ENCODE results near the gene PCLO.

The PCLO gene

DNA sequence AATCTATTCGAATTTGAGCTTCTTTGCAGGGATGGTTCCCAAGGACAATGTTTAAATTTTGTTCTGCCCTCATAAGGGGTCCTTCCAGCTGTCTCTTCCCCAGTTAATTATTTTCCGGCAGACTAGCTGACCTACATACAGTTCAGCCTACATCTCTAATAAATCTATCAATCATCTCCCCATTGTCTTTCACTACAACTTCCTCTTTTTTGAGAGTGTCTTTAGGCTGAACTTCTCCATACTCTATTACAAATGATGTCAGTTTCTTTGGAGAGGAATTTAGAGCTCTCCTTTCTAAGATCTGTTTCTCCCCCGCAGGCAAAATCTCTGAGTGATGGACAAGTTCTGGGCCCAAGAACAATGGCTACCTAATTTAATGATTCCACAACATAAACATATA lies 122.2 kb downstream of the PCLO start:
- no peak for DNase-seq

DNA sequence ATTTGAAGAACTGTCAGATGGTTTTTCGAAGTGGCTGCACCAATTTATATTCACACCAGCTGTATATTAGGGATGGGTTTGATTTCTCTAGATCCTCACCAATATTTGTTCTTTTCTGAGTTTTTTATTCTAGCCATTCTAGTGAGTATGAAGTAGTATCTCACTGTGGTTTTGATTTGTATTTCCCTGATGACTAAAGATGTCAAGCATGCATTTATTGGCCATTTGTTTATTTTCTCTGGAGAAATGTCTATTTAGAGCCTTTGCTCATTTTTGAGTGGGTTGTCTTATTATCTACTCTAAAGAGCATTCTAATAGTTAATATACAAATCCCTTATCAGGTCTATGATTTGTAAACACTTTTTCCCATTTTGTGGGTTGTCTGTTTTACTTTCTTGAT lies 123.9 kb downstream of the PCLO start:
- DNase-seq = no peak

- no peak for DNase-seq
These were observed 125.8 kb downstream of the PCLO start for GRCh38 chr7:83036721-83037380.

DNA sequence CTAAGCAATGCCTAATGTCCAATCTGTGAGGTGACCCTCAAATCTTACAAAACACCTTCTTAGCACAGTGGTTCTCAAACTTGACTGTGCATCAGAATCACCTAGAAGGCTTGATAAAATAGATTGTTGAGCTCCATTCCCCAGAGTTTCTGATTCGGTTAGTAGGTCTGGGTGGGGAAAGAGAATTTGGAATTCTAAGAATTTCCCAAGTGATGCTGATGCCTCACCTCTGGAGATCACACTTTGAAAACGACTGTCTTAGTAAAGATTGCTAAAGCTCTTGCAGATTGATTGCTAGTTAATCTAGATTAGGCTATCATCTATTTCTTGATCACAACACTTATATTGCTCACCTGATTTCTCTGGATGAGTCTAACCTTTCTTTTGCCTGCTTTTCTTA lies 126.6 kb downstream of the PCLO start:
- DNase-seq = no peak

DNA sequence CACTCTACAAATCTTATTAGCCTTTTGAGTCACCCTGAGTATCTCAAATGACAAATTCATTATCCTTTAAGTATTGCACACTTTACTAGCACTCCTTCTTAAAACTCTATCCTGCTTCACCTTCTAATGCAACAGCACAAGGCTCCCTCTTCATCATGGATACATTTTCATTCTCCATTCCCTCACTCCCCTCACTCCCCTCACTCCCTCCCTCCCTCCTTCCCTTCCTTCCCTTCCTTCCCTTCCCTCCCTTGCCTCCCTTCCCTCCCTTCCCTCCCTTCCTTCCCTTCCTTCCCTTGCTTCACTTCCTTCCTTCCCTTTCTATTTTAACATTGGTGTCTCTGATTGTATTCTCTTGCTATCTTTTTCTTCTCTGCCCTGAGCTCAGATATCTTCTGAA lies 130.5 kb downstream of the PCLO start:
- DNase-seq = no peak

DNA sequence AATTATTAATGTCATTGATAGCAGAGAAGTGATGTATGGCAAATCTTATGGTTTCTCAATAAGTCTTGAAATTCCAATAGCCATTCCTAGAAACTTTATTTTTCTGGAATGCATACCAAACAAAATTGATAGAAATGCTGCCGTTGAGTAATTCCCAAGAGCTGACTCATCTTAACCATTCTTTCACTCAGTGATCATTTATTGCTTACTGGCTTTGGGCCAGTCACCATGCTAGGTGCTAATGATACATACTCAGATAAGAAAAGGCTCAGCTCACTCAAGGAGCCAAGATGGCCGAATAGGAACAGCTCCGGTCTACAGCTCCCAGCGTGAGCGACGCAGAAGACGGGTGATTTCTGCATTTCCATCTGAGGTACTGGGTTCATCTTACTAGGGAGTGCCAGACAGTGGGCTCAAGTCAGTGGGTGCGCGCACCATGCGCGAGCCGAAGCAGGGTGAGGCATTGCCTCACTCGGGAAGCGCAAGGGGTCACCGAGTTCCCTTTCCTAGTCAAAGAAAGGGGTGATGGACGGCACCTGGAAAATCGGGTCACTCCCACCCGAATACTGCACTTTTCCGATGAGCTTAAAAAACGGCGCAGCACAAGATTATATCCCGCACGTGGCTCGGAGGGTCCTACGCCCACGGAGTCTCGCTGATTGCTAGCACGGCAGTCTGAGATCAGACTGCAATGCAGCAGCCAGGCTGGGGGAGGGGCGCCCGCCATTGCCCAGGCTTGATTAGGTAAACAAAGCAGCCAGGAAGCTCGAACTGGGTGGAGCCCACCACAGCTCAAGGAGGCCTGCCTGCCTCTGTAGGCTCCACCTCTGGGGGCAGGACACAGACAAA lies 138.6 kb downstream of the PCLO start:
- peak; percentile 47 for DNase-seq

DNA sequence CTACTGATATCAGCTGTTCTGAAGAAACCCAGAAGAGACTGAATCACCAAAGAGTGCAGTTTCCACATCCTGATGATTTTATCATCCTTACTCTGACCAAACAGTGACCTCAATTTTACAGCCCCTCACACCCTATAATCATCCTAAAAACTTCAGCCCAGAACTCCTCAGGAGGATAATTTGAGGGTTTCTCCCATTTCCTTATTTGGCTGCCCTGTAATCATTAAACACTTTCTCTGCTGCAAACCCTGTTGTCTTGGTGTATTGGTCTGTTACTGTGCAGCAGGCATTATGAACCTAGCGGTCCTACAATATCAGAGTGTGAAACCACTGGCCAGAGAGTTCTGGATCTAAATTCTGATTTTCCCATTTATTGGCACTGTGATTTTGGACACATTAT lies 141.7 kb downstream of the PCLO start:
- DNase-seq = no peak

DNA sequence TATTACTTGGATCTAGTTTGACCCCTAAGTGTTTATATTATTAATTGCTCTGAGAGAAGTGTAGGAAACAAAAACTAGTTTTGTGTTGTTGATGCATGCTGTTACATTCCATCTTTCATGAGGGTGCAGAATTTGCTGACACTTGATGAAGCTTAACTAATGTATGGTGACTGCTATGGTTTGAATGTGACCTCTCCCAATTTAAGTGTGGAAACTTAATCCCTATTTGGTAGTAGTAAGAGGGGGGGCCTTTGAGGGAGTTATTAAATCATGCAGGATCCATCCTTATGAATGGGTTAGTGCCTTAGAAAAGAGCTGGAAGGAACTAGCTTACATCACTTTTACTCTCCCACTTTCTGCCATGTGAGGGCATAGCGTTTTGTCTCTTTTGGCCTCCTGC lies 142.5 kb downstream of the PCLO start:
- DNase-seq = no peak

- DNase-seq = no peak
These were observed 146.8 kb downstream of the PCLO start for GRCh38 chr7:83015916-83016315.

GRCh38 chr7:83014546-83014945 lies 148.1 kb downstream of the PCLO start:
- no peak for DNase-seq

DNA sequence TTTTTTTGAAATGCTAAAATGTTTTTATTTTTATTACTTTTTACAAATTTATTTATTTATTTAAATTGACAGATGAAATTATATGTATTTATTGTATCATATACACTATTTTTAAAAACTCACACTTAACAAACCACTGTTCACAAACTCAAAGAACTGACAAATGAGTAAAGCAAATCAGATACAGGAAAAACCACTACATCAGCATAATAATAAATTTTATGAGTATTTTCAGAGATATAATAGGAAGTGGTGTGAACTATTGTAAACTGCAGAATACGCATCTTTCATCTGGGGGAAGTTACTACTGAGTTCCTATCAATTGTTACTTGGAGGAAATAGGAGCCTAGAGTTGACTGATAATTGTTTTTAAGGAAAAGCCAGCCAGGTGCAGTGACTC lies 150.7 kb downstream of the PCLO start:
- DNase-seq = no peak

DNA sequence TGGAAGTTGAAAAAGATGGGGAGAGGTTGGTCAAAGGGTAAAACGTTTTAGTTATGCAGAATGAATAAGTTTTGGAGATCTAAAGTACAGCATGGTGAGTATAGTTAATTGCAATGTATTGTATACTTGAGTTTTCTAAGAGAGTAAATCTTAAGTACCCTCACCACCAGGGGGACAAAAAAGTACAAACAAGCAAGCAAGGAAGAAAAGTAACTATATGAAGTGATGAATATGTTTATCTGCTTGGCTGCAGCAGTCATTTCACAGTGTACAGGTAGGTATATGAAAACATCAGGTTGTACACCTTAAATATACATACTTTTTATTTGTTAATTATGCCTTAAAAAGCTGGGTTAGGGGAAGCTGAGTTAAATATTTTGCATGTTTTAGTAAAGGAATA lies 157.3 kb downstream of the PCLO start:
- DNase-seq = no peak

DNA sequence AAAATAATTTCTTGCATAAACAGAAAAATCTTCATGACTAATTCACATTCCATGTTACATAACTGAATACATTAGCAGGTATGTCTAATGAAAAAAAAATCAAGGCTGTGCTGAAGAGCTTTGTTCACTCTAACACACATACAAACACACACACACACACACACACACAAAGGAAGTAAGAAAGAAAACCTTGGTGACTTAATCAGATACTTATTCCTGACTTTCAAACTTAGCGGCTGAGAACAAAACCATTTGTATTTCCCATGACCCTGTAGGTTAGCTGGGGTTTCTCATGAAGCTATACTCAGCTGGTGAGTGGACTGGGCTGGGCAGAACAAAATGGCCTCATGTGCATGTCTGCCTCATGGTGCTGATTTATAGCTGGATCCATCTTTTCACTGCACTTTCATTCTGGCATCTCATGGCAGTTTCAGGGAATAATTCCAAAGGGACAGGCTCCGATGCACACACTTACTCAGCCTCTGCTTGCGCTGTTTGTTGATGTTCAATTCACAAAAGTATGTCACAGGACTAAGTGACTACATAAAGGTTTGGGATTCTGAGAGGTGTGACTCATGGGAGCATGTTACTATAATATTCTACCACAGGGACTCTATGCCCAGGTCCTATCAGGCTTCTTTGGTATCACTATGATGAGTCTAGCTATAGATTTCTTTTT lies 161.2 kb downstream of the PCLO start:
- no peak for DNase-seq

DNA sequence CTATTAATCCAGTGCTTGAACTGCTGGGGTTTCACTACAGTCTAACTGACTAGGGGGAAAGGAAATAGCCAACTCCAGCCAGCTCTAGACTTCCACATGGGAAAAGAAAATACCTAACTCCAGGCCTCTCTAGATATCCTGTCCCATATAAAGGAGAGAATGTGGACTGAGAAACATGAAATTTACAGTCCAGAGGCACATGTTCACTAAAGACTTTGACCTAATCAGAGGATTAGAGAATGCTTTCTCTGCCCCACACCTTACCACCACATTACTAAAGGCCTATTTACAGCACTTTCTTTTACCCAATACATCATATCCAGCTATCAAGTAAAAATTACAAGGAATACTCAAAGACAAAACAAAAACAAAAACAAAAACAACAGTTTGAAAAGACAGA lies 164.2 kb downstream of the PCLO start:
- DNase-seq = no peak

- DNase-seq = no peak
These were observed 177.4 kb downstream of the PCLO start for GRCh38 chr7:82985144-82985802.

GRCh38 chr7:82980130-82980788 lies 182.4 kb downstream of the PCLO start:
- DNase-seq = no peak

DNA sequence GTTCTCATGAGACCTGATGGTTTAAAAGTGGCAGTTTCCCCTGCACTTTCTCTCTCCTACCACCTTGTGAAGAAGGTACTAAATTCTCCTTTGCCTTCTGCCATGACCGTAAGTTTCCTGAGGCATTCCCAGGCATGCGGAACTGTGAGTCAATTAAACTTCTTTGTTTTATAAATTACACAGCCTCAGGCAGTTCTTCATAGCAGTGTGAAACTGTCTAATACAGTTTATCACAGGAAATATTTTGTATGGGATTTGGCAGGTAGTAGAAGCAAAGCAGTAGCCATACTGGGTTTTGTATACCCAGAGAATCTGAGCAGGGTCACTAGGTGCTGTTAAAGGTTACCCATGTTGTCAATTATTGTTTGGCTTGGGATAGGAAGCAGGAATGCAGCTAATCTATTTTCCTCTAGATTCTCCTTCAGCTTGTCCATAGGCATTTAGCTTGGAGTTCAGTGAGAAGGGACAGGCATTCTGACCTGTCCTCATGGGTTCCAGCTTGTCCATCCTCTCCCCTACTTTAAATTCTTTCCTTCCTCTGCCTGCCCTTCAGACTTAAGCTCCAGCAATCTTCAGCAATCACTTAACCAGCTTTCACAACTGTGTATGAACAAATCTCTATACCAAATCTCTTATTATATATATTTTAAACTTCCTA lies 186.7 kb downstream of the PCLO start:
- no peak for DNase-seq

- DNase-seq = peak; percentile 16
These were observed 190.5 kb downstream of the PCLO start for GRCh38 chr7:82972135-82972534.

- DNase-seq = no peak
These were observed 197.3 kb downstream of the PCLO start for GRCh38 chr7:82965088-82966036.

- DNase-seq = no peak
These were observed 198.4 kb downstream of the PCLO start for GRCh38 chr7:82964150-82964882.

Data from NCI-H748 treated with DMSO at 0.1 percent for 48 hours (cell line).